Activated CD4-positive, alpha-beta T cell treated with anti-CD3 and anti-CD28 coated beads for 36 hours (primary cell): ENCODE data around the gene DCAKD. TPM values are rescaled to one million over a fixed set of nuclear protein-coding genes. Genes with fewer than 3 reads are reported as not detected.

Experiments used
- ATAC-seq: fragments of 200-7000 bp; cut with Tn5 transposase; one replicate; pipeline ENCODE4 v1.10.0; 2021; ENCODE audit warnings: mild to moderate bottlenecking, moderate library complexity
- CTCF ChIA-PET: fragments of 350-600 bp; sonication (Branson Sonifier 250); formaldehyde crosslinking; loops from one replicate; lab custom pipeline; 2021; ENCODE audit warnings: antibody characterized with exemption; lab: Charles Lee
- POLR2A ChIA-PET: fragments of 350-600 bp; sonication (Branson Sonifier 250); formaldehyde crosslinking; loops from one replicate; lab custom pipeline; 2021; ENCODE audit warnings: antibody characterized with exemption, inconsistent platforms; lab: Charles Lee
- DNase-seq: peaks from one replicate; pipeline ENCODE4 v3.0.0-alpha.2; 2020
- H3K27ac Mint-ChIP-seq: one replicate; pipeline ENCODE4 v1.8.0; 2021; ENCODE audit warnings: mixed read lengths
- H3K27me3 Mint-ChIP-seq: one replicate; pipeline ENCODE4 v1.8.0; 2021; ENCODE audit warnings: mixed read lengths
- H3K36me3 Mint-ChIP-seq: one replicate; pipeline ENCODE4 v1.8.0; 2021; ENCODE audit warnings: low read depth, mixed read lengths
- H3K4me1 Mint-ChIP-seq: one replicate; pipeline ENCODE4 v1.8.0; 2021; ENCODE audit warnings: mixed read lengths
- H3K4me3 Mint-ChIP-seq: one replicate; pipeline ENCODE4 v1.8.0; 2021; ENCODE audit warnings: mild to moderate bottlenecking, moderate library complexity, mixed read lengths
- H3K9me3 Mint-ChIP-seq: one replicate; pipeline ENCODE4 v1.8.0; 2021; ENCODE audit warnings: low read depth, mixed read lengths
- intact Hi-C, 2 experiments: fragments of 100-400 bp; cut with DNase I in 1 of 2; cut with micrococcal nuclease in 1 of 2; formaldehyde crosslinking; loops; one replicate each; pipeline versions ENCODE4 v1.14.2 to v1.15.1; 2022 to 2024; cut with DNase I, micrococcal nuclease
- total RNA-seq, 2 experiments: library from RNA; stranded (reverse); gene quantifications; one replicate each; pipeline ENCODE4 v1.2.3, GENCODE V29; 2021

DCAKD gene
- total RNA-seq, 2 experiments from 2014 or later = 34.8 to 36.2 TPM

DNA sequence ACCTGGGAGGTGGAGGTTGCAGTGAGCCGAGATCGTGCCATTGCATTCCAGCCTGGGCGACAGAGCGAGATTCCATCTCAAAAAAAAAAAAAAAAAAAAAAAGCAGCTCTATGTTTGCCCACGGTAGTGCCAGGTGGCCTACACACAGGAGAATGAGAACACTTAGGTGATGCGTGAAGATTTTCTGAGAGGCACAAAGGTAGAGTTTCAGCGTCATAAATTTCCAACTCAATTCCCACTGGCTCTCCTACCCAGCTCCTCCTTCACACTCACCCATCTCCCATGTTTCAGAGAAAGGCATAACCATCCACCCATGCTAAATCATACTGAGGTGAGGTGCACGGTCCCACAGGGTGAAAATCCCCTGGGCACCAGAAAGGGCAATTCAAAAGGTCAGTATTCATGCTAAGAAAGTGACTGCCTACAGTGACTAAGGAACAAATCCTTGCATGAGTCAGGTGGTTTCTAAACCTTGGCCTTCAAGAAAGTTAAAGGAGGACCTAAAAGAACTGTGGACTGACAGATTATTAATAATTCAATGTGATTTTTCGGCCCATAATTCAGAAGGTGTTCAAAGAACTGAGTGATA is 4.8 kb downstream of the DCAKD start:
- Mint-ChIP-seq H3K4me3 (no peak overlapping the region), H3K4me1 (peaks cover 55% of the 10 kb centered on the region)

DNA sequence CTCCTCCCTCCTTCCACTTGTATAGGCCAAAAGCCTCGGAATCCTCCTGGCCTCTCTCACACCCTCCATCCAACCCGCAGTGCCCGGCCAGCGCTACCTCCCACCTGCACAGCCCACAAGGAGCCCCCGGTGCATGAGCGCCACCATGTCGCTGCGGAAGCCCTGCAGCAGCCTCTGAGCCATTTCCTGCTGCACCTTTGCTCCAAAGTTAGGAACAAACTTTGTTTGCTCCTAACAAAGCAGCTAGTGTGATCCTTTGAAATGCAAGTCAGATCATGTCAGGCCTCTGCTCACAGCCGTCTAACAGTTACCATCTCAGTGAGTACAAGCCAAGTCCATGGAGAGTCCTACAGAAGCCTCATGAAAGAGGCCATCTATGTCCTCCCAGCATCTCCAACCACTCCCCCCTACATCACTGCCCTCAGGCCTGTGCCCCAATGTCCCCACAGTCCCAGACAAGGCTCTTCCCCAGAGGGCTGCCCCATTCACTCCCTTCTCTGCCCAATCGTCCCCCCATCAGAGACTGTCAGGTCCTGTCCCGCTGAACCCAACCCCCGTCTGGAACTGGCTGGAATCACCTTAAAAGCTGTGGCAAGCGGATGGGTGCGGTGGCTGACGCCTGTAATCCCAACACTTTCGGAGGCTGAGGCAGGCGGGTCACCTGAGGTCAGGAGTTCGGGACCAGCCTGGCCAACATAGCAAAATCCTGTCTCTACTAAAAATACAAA is 7.5 kb downstream of the DCAKD start:
- intact Hi-C loops = no loop called here
- ChIA-PET POLR2A (no interaction called here), CTCF (interaction anchor here (1.4 kb wide), 2 partner anchors 22 to 55 kb away, joined by 4 to 7 read pairs; no protein-coding TSS in a partner anchor)
- Mint-ChIP-seq H3K4me1 (peaks cover 38% of the 10 kb centered on the region), H3K4me3 (no peak overlapping the region), H3K9me3 (no peaks in the 10 kb centered on the region), H3K36me3 (peaks cover 14% of the 10 kb centered on the region), H3K27ac (no peak overlapping the region), H3K27me3 (no peaks in the 10 kb centered on the region)
- ATAC-seq = no peak
- DNase-seq = no peak

More for the DNA sequence above, 4.8 kb downstream of the DCAKD start:
- ChIA-PET CTCF (interaction anchor here (0.7 to 1.2 kb wide), 4 partner anchors 7 to 53 kb away, joined by 3 to 7 read pairs (median 4); partner anchors contain the start of gene NMT1), POLR2A (no interaction called here)
- DNase-seq (peak; percentile 41), ATAC-seq (no peak)
- H3K27me3 Mint-ChIP-seq = no peaks in the 10 kb centered on the region
- H3K36me3 Mint-ChIP-seq = peaks cover 25% of the 10 kb centered on the region
- intact Hi-C loops = no loop called here
- peak overlapping the region; percentile 65 for H3K27ac Mint-ChIP-seq
- H3K9me3 Mint-ChIP-seq = no peaks in the 10 kb centered on the region

- Mint-ChIP-seq H3K4me1 (peaks cover 29% of the 10 kb centered on the region), H3K9me3 (no peaks in the 10 kb centered on the region), H3K4me3 (no peak overlapping the region), H3K27me3 (no peaks in the 10 kb centered on the region), H3K36me3 (peaks cover 9% of the 10 kb centered on the region), H3K27ac (peak overlapping the region; percentile 31)
- ATAC-seq = no peak
- intact Hi-C loops = no loop called here
- DNase-seq = no peak
- POLR2A ChIA-PET = interaction anchor here (0.5 to 0.6 kb wide), 2 partner anchors 40 to 107 kb away, joined by 3 to 7 read pairs; no protein-coding TSS in a partner anchor
- CTCF ChIA-PET = interaction anchor here (1.0 to 1.4 kb wide), 2 partner anchors 20 to 25 kb away, joined by 4 to 7 read pairs; no protein-coding TSS in a partner anchor
These were observed 8.9 kb downstream of the DCAKD start for GRCh38 chr17:45042346-45043120.

DNA sequence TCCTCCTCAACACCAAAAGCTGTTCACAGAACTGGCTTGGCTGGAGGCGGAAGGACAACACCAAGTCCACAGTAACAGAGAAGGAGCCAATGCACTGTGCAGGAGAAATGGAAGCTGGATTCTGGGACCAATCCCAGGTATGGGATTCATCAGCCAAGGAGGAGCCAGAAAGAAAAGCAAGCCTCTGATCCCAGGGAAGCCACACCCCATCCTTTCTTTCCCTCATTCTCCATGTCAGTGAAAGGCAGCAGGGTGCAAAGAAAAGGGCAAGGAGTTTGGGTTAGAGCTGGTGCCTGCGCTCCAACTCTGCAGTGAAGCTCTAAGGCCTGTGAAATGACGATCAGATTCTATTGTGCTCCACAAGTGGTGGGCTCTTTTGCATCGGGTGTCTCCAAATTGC is 11.0 kb downstream of the DCAKD start:
- ChIA-PET CTCF (interaction anchor here (1.7 kb wide), 1 partner anchor 18 kb away, joined by 9 read pairs; no protein-coding TSS in a partner anchor), POLR2A (no interaction called here)
- no peak overlapping the region for H3K27ac Mint-ChIP-seq
- H3K4me3 Mint-ChIP-seq = no peak overlapping the region
- H3K27me3 Mint-ChIP-seq = no peaks in the 10 kb centered on the region
- ATAC-seq = no peak
- intact Hi-C loops = no loop called here
- peaks cover 7% of the 10 kb centered on the region for H3K36me3 Mint-ChIP-seq
- no peaks in the 10 kb centered on the region for H3K9me3 Mint-ChIP-seq
- no peak for DNase-seq
- H3K4me1 Mint-ChIP-seq = peaks cover 19% of the 10 kb centered on the region

- Mint-ChIP-seq H3K27ac (no peak overlapping the region), H3K4me3 (no peak overlapping the region), H3K9me3 (no peaks in the 10 kb centered on the region), H3K4me1 (peaks cover 16% of the 10 kb centered on the region), H3K27me3 (no peaks in the 10 kb centered on the region), H3K36me3 (peaks cover 16% of the 10 kb centered on the region)
- ATAC-seq (no peak), DNase-seq (no peak)
- intact Hi-C loops = no loop called here
- POLR2A ChIA-PET = interaction anchor here (0.6 kb wide), 1 partner anchor 359 kb away, joined by 3 read pairs; no protein-coding TSS in a partner anchor
- CTCF ChIA-PET = interaction anchor here (0.6 to 1.7 kb wide), 4 partner anchors 8 to 540 kb away, joined by 3 to 9 read pairs (median 4); no protein-coding TSS in a partner anchor
These were observed 12.5 kb downstream of the DCAKD start for GRCh38 chr17:45038728-45039634.

GRCh38 chr17:45036691-45037090 is 14.7 kb downstream of the DCAKD start:
- Mint-ChIP-seq H3K27ac (no peak overlapping the region), H3K27me3 (no peaks in the 10 kb centered on the region), H3K4me3 (no peak overlapping the region), H3K9me3 (no peaks in the 10 kb centered on the region), H3K36me3 (peaks cover 23% of the 10 kb centered on the region), H3K4me1 (no peaks in the 10 kb centered on the region)
- no peak for DNase-seq
- intact Hi-C loops = no loop called here
- CTCF ChIA-PET = interaction anchor here (0.9 kb wide), 1 partner anchor 12 kb away, joined by 3 read pairs; no protein-coding TSS in a partner anchor
- POLR2A ChIA-PET = interaction anchor here (0.6 kb wide), 1 partner anchor 113 kb away, joined by 3 read pairs; no protein-coding TSS in a partner anchor
- no peak for ATAC-seq

GRCh38 chr17:45035848-45036247 is 15.6 kb downstream of the DCAKD start:
- no peak for DNase-seq
- no peaks in the 10 kb centered on the region for H3K4me1 Mint-ChIP-seq
- H3K27me3 Mint-ChIP-seq = no peaks in the 10 kb centered on the region
- no peaks in the 10 kb centered on the region for H3K9me3 Mint-ChIP-seq
- no peak for ATAC-seq
- no peak overlapping the region for H3K4me3 Mint-ChIP-seq
- peaks cover 27% of the 10 kb centered on the region for H3K36me3 Mint-ChIP-seq
- ChIA-PET CTCF (interaction anchor here (1.3 kb wide), 1 partner anchor 100 kb away, joined by 3 read pairs; the partner anchor contains the start of gene ACBD4), POLR2A (no interaction called here)
- intact Hi-C loops = no loop called here
- no peak overlapping the region for H3K27ac Mint-ChIP-seq

- DNase-seq = no peak
- no peaks in the 10 kb centered on the region for H3K27me3 Mint-ChIP-seq
- intact Hi-C loops = no loop called here
- H3K9me3 Mint-ChIP-seq = no peaks in the 10 kb centered on the region
- no peak for ATAC-seq
- ChIA-PET CTCF (interaction anchor here (0.7 to 1.7 kb wide), 5 partner anchors 10 to 135 kb away, joined by 3 to 7 read pairs (median 3); partner anchors contain the start of genes ACBD4 and EFTUD2), POLR2A (no interaction called here)
- no peak overlapping the region for H3K27ac Mint-ChIP-seq
- H3K4me1 Mint-ChIP-seq = no peaks in the 10 kb centered on the region
- no peak overlapping the region for H3K4me3 Mint-ChIP-seq
- H3K36me3 Mint-ChIP-seq = peaks cover 35% of the 10 kb centered on the region
These were observed 16.8 kb downstream of the DCAKD start for GRCh38 chr17:45034599-45034998.

- no peak overlapping the region for H3K27ac Mint-ChIP-seq
- H3K4me3 Mint-ChIP-seq = no peak overlapping the region
- ChIA-PET POLR2A (no interaction called here), CTCF (interaction anchor here (1.5 kb wide), 2 partner anchors 7 to 10 kb away, joined by 3 to 4 read pairs; no protein-coding TSS in a partner anchor)
- intact Hi-C loops = no loop called here
- no peaks in the 10 kb centered on the region for H3K4me1 Mint-ChIP-seq
- H3K36me3 Mint-ChIP-seq = peaks cover 37% of the 10 kb centered on the region
- ATAC-seq (no peak), DNase-seq (no peak)
- no peaks in the 10 kb centered on the region for H3K27me3 Mint-ChIP-seq
- no peaks in the 10 kb centered on the region for H3K9me3 Mint-ChIP-seq
These were observed 19.3 kb downstream of the DCAKD start for GRCh38 chr17:45032174-45032541.
